Stomach (tissue), 9 donors: Measurements from ENCODE around the gene OPALIN. TPM values are rescaled to one million over a fixed set of nuclear protein-coding genes. Genes with fewer than 3 reads are reported as not detected.

Experiments
- DNase-seq, 2 donors: peaks; one replicate each; pipeline versions ENCODE4 v3.0.0 to v3.0.0-alpha.2; 2013 to 2019
- H3K27ac ChIP-seq, 5 donors: fragments of 200-600 bp in 4 of 5; sonication (generic) in 4 of 5; one replicate each; pipeline ENCODE4 v1.5.1; 2013 to 2019; ENCODE audit warnings: mild to moderate bottlenecking in 1 of 5, moderate library complexity in 1 of 5
- H3K27me3 ChIP-seq, 3 donors: fragments of 200-600 bp; sonication (generic); one replicate each; pipeline ENCODE4 v1.5.1; 2017 to 2019; ENCODE audit warnings: mixed run types in 1 of 3
- H3K36me3 ChIP-seq, 4 donors: fragments of 200-600 bp; sonication (generic); 1 replicate in 3 of 4; 2 replicates in 1 of 4; pipeline ENCODE4 v1.5.1; 2016 to 2019
- H3K4me1 ChIP-seq, 4 donors: fragments of 200-600 bp; sonication (generic); one replicate each; pipeline ENCODE4 v1.5.1; 2016 to 2019
- H3K4me3 ChIP-seq, 4 donors: fragments of 200-600 bp; sonication (generic) in 3 of 4; one replicate each; pipeline ENCODE4 v1.5.1; 2016 to 2019; ENCODE audit warnings: mild to moderate bottlenecking in 1 of 4
- H3K9me3 ChIP-seq, 4 donors: fragments of 200-600 bp; sonication (generic); one replicate each; pipeline ENCODE4 v1.5.1; 2016 to 2019
- CTCF ChIP-seq, 7 experiments: fragments of 450-650 bp in 4 of 7; fragments of 200-600 bp in 3 of 7; sonication (generic) in 3 of 7; IDR thresholded peaks; one replicate each; pipeline ENCODE4 v1.5.1; 2016 to 2019; ENCODE audit warnings: antibody characterized with exemption in 7 of 7, control low read depth in 2 of 7, mild to moderate bottlenecking in 1 of 7
- EP300 ChIP-seq: sonication (generic); formaldehyde crosslinking; IDR thresholded peaks from one replicate; pipeline ENCODE4 v1.6.1; 2017; ENCODE audit warnings: antibody characterized with exemption
- POLR2A ChIP-seq, 4 donors: fragments of 450-650 bp; IDR thresholded peaks; one replicate each; pipeline ENCODE4 v1.6.1; 2016; ENCODE audit warnings: antibody characterized with exemption in 4 of 4, control low read depth in 2 of 4, mild to moderate bottlenecking in 1 of 4, moderate library complexity in 1 of 4
- POLR2AphosphoS5 ChIP-seq, 3 donors: sonication (generic); formaldehyde crosslinking; IDR thresholded peaks; one replicate each; pipeline ENCODE4 v1.6.1; 2016; ENCODE audit warnings: antibody characterized with exemption in 3 of 3
- WGBS, 5 donors: extraction: QIAGEN DNeasy Blood & Tissue Kit in 3 of 5; methylation state at CpG; one replicate each; pipeline versions ENCODE4 v1.1.5 to v1.1.7; 2013 to 2018; 5-methylcytosine and 5-hydroxymethylcytosine counted together
- intact Hi-C: fragments of 100-400 bp; cut with DNase I; formaldehyde crosslinking; loops from one replicate; pipeline ENCODE4 v1.15.1; 2023; ENCODE audit warnings: low total_unique reads
- polyA plus RNA-seq, 3 donors: library from polyadenylated mRNA; stranded (reverse); fragments of 200-250 nt; gene quantifications; one replicate each; pipeline ENCODE4 v1.2.3, GENCODE V29; 2013
- total RNA-seq, 5 donors: library from RNA; depleted of rRNA; stranded (reverse); fragments of >200 nt; gene quantifications; one replicate each; pipeline versions ENCODE4 v1.1.0 to v1.2.3, GENCODE V29; 2014 to 2016
- donor health status: healthy with polysubstance abuse.
- donor health status: Bipolar disorder and iron deficiency.
- donor health status: healthy.

Gene OPALIN
- total and polyA plus RNA-seq, 8 donors: not detected

- Histone ChIP-seq H3K9me3 (peaks cover 0 to 2% (median 0%) of the 10 kb centered on the region in 4 donors), H3K36me3 (no peaks in the 10 kb centered on the region), H3K27ac (no peak overlapping the region), H3K27me3 (peaks cover 0 to 7% (median 4%) of the 10 kb centered on the region in 3 donors), H3K4me3 (no peak overlapping the region), H3K4me1 (no peaks in the 10 kb centered on the region)
- TF ChIP-seq POLR2AphosphoS5 (IDR thresholded peaks at IDR 0.05) (no peak), EP300 (no peak), CTCF (IDR thresholded peaks at IDR 0.05) (no peak), POLR2A (IDR thresholded peaks at IDR 0.05) (no peak)
- WGBS, 5 donors: 66 to 80% (median 70%) methylated on average over 7 to 8 of the region's 8 CpGs
- intact Hi-C loops: no loop called here
- no peak for DNase-seq
Measured at GRCh38 chr10:96357038-96357620, 1.7 kb downstream of the OPALIN start.

- Histone ChIP-seq H3K27me3 (peaks cover 0 to 7% (median 4%) of the 10 kb centered on the region in 3 donors), H3K36me3 (no peaks in the 10 kb centered on the region), H3K4me3 (no peak overlapping the region), H3K9me3 (no peaks in the 10 kb centered on the region), H3K27ac (no peak overlapping the region), H3K4me1 (no peaks in the 10 kb centered on the region)
- TF ChIP-seq POLR2A (IDR thresholded peaks at IDR 0.05) (no peak), EP300 (no peak), CTCF (IDR thresholded peaks at IDR 0.05) (no peak), POLR2AphosphoS5 (IDR thresholded peaks at IDR 0.05) (no peak)
- WGBS, 5 donors: 31 to 51% (median 39%) methylated on average over 4 of the region's 4 CpGs
- intact Hi-C loops: no loop called here
- peak in 1 of 2 donors; percentile 74 for DNase-seq
Measured at GRCh38 chr10:96352582-96352981, 6.2 kb downstream of the OPALIN start.

- Histone ChIP-seq H3K27me3 (peaks cover 0 to 6% (median 2%) of the 10 kb centered on the region in 3 donors), H3K9me3 (no peaks in the 10 kb centered on the region), H3K4me1 (no peaks in the 10 kb centered on the region), H3K27ac (no peak overlapping the region), H3K4me3 (no peak overlapping the region), H3K36me3 (no peaks in the 10 kb centered on the region)
- no peak for TF ChIP-seq EP300
- TF ChIP-seq POLR2A (IDR thresholded peaks at IDR 0.05): no peak
- TF ChIP-seq CTCF (IDR thresholded peaks at IDR 0.05): no peak
- no peak for TF ChIP-seq POLR2AphosphoS5 (IDR thresholded peaks at IDR 0.05)
- DNase-seq: no peak
- intact Hi-C loops: no loop called here
Measured at GRCh38 chr10:96352027-96352426, 6.8 kb downstream of the OPALIN start.

- no peaks in the 10 kb centered on the region for H3K36me3 ChIP-seq
- H3K27ac ChIP-seq: no peak overlapping the region
- no peak overlapping the region for H3K4me3 ChIP-seq
- no peaks in the 10 kb centered on the region for H3K4me1 ChIP-seq
- no peak for DNase-seq
- intact Hi-C loops: no loop called here
- 87 to 96% (median 89%) methylated on average over 1 of the region's 1 CpG for WGBS, 5 donors
- peaks cover 0 to 11% (median 7%) of the 10 kb centered on the region in 4 donors for H3K9me3 ChIP-seq
- no peak for TF ChIP-seq EP300
- no peak for TF ChIP-seq POLR2AphosphoS5 (IDR thresholded peaks at IDR 0.05)
- no peak for TF ChIP-seq POLR2A (IDR thresholded peaks at IDR 0.05)
- no peak for TF ChIP-seq CTCF (IDR thresholded peaks at IDR 0.05)
- no peaks in the 10 kb centered on the region for H3K27me3 ChIP-seq
Measured at GRCh38 chr10:96346295-96346694, 12.5 kb downstream of the OPALIN start.
